Stomach (tissue), 4 donors: ENCODE data around the gene P2RY4.

ENCODE experiments used
- POLR2AphosphoS5 ChIP-seq, 3 donors: sonication (generic); formaldehyde crosslinking; IDR thresholded peaks; one replicate each; pipeline ENCODE4 v1.6.1; 2016; ENCODE audit warnings: antibody characterized with exemption in 3 of 3
- TF ChIP-seq, protein P1 (sequence below), 7 experiments: fragments of 450-650 bp in 4 of 7; fragments of 200-600 bp in 3 of 7; sonication (generic) in 3 of 7; IDR thresholded peaks; one replicate each; pipeline ENCODE4 v1.5.1; 2016 to 2019; ENCODE audit warnings: antibody characterized with exemption in 7 of 7, control low read depth in 2 of 7, mild to moderate bottlenecking in 1 of 7

DNA sequence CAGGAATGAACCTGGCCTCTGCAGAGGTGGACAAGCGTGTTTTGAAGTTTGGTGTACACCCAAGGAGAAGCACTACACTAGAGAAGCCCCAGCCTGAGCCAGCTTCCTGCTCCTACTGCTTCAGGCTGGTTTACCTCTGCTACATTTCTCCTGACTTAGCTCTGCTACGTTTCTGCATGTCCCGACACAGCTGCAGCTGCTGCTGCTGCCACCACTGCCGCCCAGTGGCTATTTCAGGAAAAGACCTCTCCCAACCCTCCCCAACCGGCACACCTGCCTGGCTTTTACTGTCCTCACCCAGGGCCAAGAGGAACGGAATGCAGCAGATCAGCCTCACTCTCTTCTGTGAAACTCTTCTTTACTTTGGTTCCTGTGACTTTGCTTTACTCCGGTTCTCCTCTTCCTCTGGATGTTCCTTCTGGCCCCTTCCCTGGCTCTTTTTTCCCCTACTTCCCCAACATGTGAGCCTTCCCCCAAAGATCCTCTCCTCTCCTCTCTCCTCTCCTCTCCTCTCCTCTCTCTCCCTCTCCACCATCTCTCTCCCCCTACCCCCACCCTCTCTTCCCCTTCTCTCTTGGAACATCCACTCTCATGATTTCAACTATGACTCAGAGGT lies 3.1 kb upstream of the P2RY4 start:
- TF ChIP-seq, protein P1, sequence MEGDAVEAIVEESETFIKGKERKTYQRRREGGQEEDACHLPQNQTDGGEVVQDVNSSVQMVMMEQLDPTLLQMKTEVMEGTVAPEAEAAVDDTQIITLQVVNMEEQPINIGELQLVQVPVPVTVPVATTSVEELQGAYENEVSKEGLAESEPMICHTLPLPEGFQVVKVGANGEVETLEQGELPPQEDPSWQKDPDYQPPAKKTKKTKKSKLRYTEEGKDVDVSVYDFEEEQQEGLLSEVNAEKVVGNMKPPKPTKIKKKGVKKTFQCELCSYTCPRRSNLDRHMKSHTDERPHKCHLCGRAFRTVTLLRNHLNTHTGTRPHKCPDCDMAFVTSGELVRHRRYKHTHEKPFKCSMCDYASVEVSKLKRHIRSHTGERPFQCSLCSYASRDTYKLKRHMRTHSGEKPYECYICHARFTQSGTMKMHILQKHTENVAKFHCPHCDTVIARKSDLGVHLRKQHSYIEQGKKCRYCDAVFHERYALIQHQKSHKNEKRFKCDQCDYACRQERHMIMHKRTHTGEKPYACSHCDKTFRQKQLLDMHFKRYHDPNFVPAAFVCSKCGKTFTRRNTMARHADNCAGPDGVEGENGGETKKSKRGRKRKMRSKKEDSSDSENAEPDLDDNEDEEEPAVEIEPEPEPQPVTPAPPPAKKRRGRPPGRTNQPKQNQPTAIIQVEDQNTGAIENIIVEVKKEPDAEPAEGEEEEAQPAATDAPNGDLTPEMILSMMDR (IDR thresholded peaks at IDR 0.05) = no peak
- no peak for TF ChIP-seq POLR2AphosphoS5 (IDR thresholded peaks at IDR 0.05)
